ENCODE results near the gene AP1M1.

Gene AP1M1

DNA sequence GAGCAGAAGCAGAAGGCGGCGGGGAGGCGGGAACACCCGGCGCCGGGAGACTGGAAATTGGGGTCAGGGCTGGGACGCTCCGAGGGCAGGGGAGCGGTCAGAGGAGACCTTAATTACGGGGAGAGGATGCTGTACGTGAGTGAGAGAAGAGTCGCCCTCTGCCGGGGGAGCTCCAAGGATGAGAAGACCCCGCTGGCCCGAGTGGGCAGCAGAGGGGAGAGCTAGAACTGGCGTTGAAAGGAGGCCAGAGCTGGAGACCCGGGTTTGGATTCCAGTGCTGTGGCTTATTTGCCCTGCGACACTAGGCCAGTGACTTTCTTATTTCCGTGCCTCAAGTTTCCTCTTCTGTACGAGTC is 12.0 kb upstream of the AP1M1 start:
- peak; percentile 48 for TF ChIP-seq CTCF (IDR thresholded peaks at IDR 0.05; ENCODE audit: low read depth, low read length)
- DNase-seq (ENCODE audit: extremely low read depth, low read depth): no peak

DNA sequence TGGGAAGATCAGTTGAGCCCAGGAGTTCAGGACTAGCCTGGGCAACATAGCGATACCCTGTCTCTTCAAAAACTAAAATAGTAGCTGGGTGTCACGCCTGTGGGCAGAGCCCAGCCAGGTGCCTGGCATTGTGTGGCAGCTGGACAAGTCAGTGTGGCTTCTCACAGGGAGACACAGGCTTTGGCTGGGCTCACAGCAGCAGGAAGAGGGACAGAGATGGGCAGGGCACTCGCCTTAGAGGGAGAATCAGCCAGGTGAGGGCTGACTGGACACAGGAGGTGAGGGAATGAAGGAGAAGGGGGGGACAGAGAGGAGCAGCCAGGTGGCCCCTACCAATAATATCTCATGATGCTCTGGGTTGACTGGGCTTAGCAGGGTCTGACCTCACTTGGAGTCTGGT is 9.2 kb upstream of the AP1M1 start:
- no peak for TF ChIP-seq CTCF (IDR thresholded peaks at IDR 0.05; ENCODE audit: low read depth, low read length)
- no peak for DNase-seq (ENCODE audit: extremely low read depth, low read depth)

- no peak for DNase-seq (ENCODE audit: extremely low read depth, low read depth)
- no peak for TF ChIP-seq CTCF (IDR thresholded peaks at IDR 0.05; ENCODE audit: low read depth, low read length)
Measured at GRCh38 chr19:16190198-16190597, 7.5 kb upstream of the AP1M1 start.

DNA sequence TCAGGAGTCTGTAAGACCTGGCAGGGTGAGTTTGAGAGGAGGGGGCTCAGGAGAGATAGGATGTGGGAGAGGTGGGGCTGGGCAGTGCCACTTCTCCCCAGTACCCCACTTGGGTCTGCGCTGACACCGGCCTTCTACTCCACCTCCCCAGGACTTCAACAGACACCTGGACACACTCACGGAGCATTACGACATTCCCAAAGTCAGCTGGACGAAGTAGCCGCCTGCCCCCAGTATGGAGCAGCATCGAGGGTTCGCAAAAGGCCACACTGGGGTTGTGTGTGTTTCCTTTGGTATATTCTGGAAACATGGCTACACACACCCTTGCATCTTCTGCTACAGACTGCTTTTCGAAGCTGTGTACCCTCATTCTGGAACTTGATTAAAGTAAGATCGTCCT is 7.0 kb upstream of the AP1M1 start:
- DNase-seq (ENCODE audit: extremely low read depth, low read depth): no peak
- TF ChIP-seq CTCF (IDR thresholded peaks at IDR 0.05; ENCODE audit: low read depth, low read length): no peak

- no peak for DNase-seq (ENCODE audit: extremely low read depth, low read depth)
- TF ChIP-seq CTCF (IDR thresholded peaks at IDR 0.05; ENCODE audit: low read depth, low read length): no peak
Measured at GRCh38 chr19:16191216-16191908, 6.3 kb upstream of the AP1M1 start.

- DNase-seq (ENCODE audit: extremely low read depth, low read depth): no peak
Measured at GRCh38 chr19:16193466-16193865, 4.2 kb upstream of the AP1M1 start.

GRCh38 chr19:16197188-16197621 is 506 bp upstream of the AP1M1 start:
- TF ChIP-seq CTCF (IDR thresholded peaks at IDR 0.05; ENCODE audit: low read depth, low read length): no peak
- DNase-seq (ENCODE audit: extremely low read depth, low read depth): peak; percentile 81

More at GRCh38 chr19:16193466-16193865, 4.2 kb upstream of the AP1M1 start:
- TF ChIP-seq CTCF (IDR thresholded peaks at IDR 0.05; ENCODE audit: low read depth, low read length): no peak
